ENCODE measurements around the gene FRMD5.

FRMD5 gene

DNA sequence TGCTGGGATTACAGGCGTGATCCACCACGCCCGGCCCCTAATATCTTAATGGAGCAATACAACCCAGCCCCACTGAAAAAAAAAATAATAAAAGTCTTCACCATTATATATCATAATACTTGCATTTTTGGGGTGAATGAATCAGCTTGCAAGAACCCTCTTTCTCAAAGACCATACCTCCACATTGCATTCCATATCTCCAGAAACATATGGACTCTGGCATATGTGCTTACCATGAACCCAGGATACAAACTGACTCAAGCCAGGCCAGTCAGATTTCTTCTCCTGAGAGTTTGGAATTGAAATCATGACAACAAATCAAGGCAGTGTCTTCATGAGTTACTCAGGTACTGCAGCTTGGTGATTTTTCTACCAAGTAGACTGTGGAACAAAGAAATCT, 101.2 kb downstream of the FRMD5 start:
- DNase-seq (ENCODE audit: low spot score), result no peak

DNA sequence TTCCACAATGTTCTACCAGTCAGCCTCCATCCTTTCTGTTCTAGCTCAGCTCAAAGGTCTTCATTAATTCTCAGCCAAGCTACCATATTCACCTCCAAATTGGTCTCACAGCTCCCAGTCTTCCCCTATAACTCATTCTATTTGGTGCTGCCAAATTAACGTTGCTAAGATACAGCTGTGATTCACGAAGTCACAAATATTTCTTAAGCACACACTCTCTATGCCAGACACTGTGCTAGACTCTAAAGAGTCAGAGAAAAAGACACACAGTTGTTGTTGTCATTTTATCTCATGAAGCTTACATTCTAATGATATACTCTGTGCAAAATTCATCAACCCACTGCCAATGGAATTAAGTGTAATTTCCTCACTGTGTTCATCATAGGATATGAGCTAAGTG, 102.8 kb downstream of the FRMD5 start:
- no peak for DNase-seq (ENCODE audit: low spot score)

DNA sequence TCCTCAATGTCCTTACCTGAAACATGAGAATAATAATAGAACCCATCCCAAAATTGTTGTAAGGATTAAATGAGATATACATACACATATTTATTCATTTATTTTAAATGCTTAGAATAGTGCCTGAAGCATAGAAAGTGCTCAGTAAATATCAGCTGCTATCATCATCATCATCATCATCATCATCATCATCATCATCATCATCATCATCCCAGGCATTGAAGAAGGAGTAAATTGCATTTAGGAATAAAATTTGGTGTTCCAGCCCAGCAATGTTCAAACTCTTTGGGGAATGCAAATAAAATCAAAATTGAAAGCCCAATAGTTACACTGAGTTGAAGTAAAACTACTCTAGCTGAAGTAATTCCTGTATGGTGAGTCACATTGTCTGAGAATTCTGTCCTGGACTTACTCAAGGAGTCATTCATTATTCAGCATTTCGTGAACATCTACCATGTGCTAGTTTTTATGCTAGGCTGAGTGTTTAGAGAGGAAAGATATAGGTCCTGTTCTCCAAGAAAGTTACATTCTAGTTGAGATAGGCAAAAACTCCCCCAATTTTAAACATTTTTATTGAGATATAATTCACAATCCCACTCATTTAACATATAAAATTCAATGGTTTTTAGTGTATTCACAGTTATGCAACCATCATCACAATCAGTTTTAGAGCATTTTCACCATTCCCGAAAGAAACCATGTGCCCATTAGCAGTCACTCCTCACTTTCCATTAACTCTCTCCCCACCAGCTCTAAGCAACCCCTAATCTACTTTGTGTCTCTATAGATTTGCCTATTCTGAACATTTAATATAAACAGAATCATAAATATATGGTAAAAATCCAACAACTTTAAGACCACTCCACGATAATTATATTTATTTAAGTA, 107.2 kb downstream of the FRMD5 start:
- DNase-seq (ENCODE audit: low spot score), result no peak

DNA sequence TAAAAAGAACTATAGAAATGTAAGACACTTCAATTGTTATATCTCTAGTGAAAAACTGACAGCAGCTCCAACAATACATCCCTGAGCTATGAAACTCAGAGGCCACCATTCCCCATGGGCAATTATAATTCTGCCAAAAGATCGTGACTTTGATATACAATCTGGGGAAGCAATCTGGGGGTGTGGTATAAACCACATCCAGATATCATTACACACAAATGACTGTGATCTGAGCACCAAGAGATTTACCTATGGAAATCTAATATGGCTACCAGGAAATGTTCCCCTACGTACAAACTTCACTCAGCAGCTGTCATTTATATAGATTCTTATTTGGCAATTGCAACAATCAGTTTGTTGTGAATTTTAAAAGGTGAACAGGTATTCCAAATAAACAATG, 110.3 kb downstream of the FRMD5 start:
- no peak for DNase-seq (ENCODE audit: low spot score)

DNA sequence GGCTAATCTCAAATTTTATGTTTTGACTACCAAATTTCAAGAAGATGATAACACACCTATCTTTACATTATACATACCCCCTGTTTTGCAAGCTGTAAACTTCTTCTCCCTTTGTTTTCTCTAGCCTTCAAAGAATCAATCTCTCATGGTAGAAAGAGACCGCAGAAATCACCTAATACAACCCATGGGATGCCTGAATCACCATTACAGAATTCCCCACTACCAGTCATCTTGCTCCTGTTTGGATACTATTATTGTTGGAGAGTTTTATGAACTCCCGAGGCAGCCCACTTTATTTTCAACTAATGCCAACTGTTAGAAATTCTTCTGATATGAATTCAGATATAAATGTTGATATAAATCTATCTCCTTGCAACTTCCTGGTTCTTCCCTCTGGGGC, 110.9 kb downstream of the FRMD5 start:
- no peak for DNase-seq (ENCODE audit: low spot score)

DNA sequence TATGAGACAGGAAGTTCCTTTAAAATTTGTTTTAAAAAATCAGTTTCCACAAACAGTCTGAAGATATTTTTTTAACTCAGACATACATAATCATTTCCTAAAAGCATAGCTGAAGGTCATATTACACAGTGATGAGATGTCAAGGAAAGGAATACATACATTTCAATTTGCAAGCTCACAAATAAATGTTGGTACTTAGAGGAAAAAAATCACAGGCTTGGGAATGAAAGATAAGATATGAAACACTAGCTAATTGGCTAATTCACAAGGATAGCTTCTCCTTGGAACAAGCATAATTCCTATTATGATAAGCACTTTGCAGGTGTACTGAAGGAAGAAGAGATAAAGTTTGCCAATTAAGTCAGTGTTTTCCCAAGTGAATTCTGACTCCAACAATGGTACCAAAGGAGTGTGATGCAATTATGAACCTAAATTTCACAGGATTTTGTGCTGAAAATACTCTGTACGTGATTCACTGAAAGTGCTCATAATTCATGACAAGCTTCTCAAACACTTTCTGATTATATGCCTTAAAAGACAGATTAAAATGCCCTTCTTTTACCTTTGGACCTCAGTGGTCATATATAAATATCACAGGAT, 112.4 kb downstream of the FRMD5 start:
- DNase-seq (ENCODE audit: low spot score), result peak; percentile 19

DNA sequence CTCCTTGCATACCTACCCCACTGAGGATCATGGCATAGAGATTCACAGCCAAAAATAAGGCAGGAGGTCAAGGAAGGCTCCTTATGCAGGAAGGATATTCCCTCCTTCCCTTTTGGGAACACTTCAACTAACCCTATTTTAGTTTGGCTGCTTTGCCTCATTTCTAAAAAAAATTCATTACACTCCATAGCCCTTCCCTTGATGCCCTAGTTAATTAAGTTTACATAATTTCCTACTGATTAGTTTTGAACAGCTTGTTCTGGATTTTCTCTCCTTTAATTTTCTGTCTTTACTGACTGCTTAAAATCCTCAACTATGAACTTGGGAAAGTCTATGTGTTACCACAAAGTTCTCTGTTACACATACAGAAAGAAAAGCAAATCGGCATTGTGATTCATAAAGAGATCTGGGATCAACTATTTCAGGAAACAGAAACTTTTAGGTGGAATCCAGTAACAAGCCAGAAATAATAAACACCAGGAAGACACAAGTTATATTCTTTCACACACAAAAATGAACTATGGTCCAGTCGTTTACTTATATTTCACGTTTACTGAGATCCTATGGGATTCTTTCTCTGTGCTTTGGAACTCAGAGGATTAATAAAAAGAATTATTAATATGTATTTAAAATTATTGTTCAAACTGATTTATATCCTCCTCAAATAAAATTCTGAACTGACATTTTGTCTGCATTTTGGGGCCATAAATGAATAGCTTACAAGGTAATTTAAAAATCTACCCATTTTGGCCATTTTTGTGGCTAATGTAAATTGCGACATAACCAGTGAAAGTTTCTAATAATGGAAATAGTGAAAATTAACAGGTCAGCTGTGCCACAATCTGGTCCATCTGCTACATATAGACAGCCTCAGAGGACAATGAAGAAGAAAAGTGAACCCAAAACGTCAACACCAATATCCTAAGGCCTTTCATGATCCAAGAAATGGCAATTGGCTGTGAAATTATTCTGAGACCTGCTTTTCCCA, 113.8 kb downstream of the FRMD5 start:
- no peak for DNase-seq (ENCODE audit: low spot score)

DNA sequence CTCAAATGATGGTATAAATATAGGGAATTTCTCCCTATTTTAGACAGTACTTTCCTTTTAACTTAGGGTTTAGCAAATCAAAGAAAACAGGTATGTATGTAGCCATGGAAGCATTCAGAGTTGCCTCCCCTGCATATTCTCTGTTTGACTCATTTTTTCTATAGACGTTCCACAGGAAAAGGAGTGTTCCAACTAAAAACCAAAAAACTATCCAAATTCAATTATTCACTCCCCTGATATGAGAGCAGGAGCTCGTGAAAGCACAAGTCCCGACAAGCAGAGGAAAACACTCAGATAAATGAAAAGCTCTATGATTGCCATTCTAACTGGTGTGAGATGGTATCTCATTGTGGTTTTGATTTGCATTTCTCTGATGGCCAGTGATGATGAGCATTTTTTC, 119.5 kb downstream of the FRMD5 start:
- no peak for DNase-seq (ENCODE audit: low spot score)

DNA sequence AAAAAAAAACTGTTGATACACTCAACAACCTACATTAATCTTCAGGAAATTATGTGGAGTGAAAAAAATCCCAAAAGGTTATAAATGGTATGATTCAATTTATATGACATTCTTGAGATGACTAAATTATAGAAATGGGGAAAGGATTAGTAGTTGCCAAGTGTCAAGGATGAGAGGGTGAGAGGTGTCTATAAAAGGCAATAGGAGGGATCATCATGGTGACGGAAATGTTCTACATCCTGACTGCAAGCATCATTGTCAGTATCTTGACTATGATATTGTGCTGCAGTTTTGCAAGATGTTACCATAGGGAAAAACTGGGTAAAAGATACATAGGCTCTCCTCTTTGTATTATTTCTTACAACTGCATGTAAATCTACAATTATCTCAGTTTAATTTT, 125.6 kb downstream of the FRMD5 start:
- DNase-seq (ENCODE audit: low spot score), result no peak

DNA sequence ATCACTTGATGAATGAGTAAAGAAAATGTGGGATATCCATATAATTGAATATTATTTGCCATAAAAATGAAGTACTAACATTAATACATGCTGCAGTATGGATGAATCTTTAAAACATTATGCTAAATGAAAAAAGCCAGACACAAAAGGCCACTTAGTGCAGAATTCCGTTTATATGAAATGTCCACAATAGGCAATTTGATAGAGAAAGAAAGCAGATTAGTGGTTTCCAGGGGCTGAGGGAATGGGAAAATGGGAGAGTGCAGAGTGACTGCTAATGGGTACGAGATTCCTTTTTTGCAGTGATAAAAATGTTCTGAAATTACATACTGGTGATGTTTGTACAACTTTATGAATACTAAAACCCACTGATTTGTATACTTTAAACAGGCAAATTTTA, 126.7 kb downstream of the FRMD5 start:
- no peak for DNase-seq (ENCODE audit: low spot score)

DNA sequence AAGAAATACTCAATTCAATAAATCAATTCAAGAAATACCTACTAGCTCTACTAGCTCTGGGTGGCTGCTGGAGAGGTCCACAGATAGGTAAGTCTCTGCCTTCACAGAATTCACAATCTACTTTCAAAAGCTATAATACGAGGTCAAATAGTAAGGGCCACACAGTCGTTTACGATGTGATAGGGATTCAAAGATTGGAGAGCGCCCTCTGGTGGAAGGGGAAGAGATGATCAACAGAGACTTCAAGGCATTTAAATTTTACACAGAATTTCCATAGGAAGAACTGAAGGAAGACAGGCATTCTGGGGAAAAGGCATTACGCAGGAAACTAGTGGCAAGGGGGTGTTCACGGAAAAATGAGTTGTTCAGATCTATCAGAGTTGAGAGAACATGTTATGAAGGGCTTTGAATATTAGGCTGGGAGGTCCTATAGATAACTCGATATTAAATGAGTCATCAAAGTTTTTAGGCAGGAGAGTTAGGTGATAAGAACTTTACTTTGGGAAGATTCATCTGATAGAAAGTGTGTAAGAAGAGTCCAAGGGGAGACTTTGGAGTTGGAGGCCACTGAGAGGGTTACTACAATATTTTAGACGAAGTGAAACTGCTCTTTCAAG, 128.8 kb downstream of the FRMD5 start:
- peak; percentile 88 for DNase-seq (ENCODE audit: low spot score)

DNA sequence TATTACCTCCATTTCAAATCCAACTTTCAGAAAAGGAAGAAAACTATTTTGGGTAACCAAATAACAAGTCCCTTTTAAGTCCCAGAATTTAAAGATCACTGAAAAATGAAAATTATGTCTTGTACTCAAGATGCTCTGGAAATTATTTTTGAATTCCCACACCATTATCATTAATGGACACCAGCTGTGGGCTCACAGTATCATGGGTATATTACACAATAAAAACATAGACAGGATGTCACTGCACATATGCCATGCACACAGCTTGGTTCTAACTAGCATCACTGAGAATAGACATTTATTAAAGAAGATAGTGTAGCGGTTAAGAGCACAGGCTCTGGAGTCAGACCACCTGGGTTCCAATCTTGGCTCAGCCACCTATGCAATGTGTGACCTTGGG, 130.4 kb downstream of the FRMD5 start:
- no peak for DNase-seq (ENCODE audit: low spot score)

DNA sequence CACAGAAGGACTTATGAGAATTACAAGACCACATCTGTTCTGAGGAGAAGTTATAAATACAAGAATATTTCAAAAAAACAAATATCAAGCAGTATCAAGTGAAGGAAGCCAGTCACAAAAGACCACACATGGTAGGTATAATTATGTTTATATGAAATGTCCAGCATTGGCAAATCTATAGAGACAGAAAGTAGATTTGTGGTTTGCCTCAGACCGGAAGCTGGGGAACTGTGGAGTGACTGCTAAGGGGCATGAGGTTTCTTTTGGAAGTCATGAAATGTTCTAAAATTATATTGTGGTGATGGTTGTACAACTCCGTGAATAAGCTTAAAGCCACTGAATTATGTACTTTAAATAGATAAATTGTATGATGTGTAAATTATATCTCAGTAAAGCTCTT, 136.9 kb downstream of the FRMD5 start:
- DNase-seq (ENCODE audit: low spot score), result no peak

DNA sequence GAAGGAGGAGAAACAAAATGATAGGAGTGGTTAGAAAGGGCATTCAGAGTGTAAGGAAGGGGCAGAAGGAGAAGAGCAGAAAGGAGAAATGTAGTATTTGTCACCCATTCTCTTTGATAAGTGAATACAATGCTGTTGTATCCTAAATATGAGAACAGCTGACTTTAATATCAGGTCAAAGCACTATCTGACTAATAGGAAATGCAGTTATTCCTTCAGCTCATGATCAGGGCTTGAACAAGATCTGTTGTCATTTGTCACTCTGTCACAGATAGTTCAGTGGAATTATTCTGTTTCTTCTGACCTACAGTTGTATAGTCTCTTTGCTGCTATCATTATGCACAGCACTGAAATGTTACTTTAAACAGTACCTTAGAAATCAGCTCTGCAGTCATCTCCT, 149.4 kb downstream of the FRMD5 start:
- DNase-seq (ENCODE audit: low spot score), result no peak

DNA sequence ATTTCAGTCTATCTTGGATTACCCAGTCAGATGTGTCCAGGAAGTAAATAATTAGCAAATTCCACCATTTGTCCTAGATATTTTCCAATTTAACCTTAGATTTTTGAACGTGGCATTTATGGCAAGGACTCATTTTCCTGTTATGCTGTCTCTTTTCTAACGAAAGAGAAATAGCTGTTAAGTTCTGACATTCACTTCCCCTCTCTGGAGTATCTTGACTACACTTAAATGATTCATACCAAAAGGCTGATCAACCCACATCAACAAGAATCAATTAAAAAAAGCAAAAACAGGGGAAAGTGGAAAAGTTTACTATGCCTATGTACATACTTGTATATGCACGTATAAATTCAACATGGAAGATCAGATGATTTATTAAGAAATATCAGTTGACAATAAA, 149.9 kb downstream of the FRMD5 start:
- no peak for DNase-seq (ENCODE audit: low spot score)

DNA sequence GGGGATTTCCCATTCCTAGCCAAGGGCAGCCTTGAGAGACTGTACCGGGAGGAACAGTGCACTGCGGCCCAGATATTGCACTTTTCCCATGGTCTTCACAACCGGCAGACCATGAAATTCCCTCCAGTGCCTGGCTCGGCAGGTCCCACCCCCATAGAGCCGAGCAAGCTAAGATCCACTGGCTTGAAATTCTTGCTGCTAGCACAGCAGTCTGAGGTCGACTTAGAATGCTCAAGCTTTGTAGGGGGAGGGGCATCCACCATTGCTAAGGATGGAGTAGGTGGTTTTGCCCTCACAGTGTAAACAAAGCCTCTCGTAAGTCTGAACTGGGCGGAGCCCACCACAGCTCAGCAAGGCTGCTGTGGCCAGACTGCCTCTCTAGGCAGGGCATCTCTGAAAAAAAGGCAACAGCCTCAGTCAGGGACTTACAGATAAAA, 156.3 kb downstream of the FRMD5 start:
- DNase-seq (ENCODE audit: low spot score), result no peak

DNA sequence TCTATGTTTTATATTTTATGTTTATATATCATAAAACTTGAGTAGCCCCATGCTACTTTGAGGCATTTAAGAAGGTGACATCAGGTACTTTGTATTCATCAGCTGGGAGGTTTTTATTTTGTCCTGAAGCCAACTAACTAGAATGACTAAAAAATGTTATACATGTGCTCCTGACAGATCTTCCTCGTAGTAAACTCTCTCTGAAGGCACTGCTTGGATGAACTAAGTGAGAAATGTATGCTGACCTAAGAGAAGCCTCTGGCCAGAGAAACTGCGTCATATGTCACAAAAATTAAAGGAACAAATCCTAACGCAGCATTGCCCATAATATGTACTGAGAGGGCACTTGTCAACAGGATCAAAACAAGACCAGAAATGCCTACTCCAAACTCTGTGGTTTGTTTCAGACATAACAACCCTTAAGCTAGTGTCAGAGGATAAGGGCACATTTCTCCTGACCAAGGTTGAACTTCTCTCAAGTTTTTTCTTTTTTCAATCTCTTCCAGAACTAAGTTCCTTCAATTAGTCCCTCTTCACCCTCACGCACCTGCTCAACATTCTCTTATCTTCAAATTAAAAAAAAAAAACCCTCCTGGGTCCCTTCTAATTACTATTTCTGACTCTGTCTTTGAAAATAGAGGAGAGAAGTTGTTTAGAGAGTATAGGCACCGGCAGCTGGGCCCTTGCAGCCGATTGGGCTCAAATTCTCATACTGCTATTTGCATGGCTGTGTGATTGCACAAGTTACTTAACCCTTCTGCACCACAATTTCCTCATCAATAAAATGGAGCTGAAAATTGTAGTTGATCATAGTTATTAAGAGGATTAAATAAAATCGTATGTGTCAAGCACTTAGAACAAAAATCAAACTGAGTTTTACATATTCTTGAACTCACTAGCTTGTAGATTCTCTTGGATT, 159.0 kb downstream of the FRMD5 start:
- no peak for DNase-seq (ENCODE audit: low spot score)

DNA sequence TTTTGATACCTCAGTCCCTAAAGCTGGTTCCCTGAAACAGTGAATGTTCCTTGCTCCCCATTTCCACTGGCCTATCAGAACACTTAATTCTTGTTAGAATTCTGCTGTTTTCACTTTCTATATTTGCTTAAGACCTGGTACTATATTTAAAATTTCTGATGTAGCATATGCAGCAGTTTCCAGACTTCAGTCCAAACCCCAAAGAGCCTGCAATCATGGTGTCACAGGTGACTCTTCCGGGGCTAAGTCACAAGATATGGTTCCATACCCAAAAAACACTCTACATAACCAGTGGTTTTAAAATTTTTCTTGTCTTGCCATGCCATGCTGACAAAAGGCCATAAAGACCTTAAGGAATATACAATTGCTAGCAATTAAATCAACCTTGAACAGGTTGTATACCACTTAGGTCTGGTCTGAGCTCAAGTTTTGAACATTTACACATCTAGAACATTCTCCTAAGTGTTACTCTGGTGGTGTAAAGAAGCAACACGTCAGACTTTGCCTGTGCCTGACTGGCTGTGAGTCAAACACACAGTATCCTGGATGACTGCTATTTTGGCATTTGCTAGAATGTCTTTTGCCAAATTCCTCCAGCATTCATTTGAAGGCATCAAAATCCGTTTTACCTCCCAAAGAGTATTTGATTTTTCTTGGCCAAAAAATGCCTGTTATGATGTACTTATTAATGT, 160.0 kb downstream of the FRMD5 start:
- no peak for DNase-seq (ENCODE audit: low spot score)

DNA sequence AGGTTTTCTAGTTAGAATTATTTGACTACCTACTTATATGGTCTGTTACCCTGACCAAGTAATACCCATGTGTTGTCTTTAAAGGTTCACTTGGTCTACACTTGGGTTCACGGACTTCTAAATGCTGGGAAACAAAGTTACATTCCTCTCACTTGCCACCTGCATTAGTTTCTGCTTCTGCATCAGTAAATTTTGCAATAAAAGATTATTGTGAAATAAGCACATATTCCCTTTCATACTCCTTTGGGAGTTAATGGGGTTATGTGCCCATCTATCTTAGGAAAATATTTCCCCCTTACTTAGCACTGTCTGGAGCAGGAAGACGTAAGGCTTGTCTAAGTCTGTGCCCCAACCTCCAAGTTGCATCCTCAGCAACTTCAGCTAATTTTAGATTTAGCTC, 160.7 kb downstream of the FRMD5 start:
- DNase-seq (ENCODE audit: low spot score), result no peak

DNA sequence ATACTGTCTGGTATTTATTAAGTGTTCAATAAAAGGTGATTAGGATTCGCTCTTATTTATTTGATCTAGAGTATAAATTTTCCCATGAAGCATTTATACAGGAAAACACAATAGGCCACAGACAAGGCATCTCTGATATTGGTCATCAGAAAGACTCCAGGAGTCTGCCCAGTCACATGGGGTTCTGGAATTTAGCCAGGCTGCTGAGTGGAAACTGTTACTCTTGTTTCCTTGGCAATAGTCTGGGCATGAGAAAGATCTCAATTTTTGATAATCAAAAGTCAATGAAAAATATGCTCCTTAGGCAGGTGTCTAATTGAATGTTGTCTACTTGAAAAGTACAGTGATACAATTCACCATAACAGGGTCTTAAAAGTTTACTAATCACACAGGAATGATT, 161.2 kb downstream of the FRMD5 start:
- no peak for DNase-seq (ENCODE audit: low spot score)

All from NAMALWA (cell line).